HG03439 (cell line): ENCODE results near the gene MEIS2.

ENCODE experiments used
- ATAC-seq: cut with Tn5 transposase; IDR thresholded peaks from one replicate; pipeline ENCODE4 v1.9.1; 2021; ENCODE audit warnings: mild to moderate bottlenecking, moderate library complexity; ENCODE audit not compliant: unreplicated experiment

MEIS2 gene

DNA sequence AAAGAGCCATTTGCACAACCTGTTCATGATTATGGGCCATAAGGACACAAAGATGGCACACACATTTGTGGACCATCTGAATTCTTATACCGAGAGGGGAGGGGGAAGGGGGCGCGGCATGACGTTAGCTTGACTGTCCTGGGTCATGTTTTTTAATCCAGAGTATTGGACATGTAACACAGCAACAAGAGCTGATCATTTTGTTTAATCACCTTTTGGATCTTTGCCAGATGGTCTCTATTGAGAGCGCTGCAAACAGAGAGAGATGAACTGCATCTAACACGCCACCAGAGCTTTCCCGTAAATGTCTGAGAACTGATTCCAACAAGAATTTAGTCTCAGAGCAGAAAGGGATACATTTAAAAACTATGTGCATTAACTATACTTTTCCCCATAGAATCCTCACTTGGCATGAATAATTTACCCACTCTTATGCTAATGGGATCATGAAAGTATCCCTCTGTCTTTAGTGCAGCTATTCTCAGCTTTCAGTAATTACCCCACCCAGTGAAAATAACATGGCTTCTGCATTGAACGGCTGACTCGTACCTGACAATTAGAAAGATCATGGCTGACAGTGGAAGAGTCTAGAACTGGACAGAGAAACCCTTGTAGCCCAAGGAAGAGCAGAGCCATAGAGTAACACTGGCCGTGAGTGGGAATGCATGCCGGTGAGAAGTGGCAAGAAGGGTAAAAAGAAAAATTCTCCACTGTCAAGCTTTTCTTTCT, 22.6 kb downstream of the MEIS2 start:
- ATAC-seq = no peak

DNA sequence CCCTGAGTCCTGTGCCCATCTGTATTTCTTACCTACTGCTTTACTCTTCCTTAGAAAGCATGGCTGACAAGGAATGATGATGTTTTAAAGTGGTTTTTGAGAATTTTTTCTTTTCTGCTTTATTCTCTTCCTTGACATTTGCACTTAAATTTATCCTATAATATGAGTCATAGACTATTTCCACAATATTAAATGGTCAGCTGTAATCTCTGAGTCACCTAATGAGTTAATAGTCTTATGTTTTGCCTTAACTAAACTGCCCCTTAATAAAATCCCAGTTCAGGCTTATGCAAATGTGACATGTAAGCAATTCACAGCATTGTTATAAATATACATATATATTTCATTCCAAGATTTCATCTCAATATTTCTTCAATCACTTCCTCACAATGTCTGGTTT, 23.8 kb downstream of the MEIS2 start:
- no peak for ATAC-seq

DNA sequence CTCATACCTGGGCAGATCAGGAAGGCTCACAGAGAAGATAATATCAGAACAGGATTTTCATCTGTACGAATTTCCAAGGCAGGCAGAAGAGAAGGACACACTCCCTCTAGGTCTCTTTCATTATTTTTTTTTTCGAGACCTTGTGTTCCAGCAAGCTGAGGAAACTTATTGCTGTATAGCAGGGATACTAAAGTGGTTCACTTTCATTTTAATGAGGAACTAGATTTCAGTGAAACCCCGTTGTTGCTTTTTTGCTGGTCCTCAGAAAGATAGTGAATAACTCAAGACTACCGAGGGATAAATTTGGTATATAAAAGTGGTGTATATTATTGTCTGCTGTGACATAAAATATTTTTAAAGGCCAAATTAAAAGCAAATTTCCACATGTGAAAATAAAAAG, 24.6 kb downstream of the MEIS2 start:
- no peak for ATAC-seq

DNA sequence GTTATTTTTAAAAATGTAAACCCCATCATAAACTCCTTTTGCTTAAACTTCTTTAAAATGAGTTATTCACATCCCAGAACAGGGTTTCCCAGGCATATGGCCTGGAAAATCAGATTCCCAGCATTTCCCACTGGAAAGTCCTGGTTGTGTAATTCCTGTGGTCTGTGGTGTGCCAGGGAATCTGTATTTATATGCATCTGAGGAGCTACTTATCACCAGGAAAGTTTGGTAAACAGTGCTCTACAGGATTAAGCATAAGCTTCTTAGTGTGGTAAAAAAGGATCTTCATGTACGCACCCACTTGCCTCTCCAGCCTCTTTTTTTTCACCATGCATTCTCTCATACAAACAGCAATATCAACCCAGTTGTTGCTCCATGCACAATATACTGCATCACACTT, 28.2 kb downstream of the MEIS2 start:
- ATAC-seq = no peak

DNA sequence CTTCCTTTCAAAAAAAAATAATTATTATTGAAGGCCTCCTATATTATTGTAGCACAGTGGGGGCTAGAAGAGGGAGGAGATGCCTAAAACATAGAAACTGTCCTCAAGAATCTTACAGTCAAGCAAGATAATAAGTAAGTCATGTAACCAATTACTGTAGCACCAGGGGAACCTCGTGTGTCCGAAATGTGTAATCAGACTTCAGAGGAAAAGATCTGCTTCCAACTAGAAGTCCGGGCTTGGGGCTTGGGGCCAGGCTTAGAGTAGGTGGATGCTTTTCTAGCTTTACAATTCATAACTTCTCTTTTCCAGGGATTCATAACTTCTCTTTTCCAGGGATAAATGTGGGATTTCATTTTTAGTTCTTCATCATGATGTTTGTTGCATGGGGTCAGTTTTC, 29.2 kb downstream of the MEIS2 start:
- no peak for ATAC-seq

- ATAC-seq = no peak
These were observed 29.7 kb downstream of the MEIS2 start for GRCh38 chr15:37070686-37071085.

- ATAC-seq = no peak
These were observed 38.4 kb downstream of the MEIS2 start for GRCh38 chr15:37061996-37062395.

GRCh38 chr15:37059086-37059485, 41.3 kb downstream of the MEIS2 start:
- ATAC-seq = no peak

GRCh38 chr15:37058316-37058985, 41.9 kb downstream of the MEIS2 start:
- no peak for ATAC-seq

- ATAC-seq = no peak
These were observed 42.5 kb downstream of the MEIS2 start for GRCh38 chr15:37057831-37058230.

DNA sequence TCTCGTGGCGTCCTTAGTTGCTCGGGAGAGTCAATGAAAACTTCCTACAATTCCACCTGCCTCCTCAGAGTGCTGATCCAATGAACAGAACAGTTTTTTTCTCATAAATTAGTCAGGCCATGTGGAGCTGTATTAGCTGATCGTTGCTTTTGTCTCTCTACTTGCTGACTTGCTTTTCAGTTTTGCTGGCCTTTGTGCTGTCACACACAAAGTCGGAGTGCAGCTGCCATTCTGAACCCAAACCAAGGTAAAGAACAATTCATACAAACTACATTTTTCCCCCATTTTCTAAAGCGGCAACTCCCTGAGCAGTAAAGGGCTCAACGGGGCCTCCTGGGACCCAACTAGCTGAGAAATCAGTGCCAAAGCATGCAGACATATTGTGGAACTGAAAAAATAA, 43.1 kb downstream of the MEIS2 start:
- no peak for ATAC-seq

DNA sequence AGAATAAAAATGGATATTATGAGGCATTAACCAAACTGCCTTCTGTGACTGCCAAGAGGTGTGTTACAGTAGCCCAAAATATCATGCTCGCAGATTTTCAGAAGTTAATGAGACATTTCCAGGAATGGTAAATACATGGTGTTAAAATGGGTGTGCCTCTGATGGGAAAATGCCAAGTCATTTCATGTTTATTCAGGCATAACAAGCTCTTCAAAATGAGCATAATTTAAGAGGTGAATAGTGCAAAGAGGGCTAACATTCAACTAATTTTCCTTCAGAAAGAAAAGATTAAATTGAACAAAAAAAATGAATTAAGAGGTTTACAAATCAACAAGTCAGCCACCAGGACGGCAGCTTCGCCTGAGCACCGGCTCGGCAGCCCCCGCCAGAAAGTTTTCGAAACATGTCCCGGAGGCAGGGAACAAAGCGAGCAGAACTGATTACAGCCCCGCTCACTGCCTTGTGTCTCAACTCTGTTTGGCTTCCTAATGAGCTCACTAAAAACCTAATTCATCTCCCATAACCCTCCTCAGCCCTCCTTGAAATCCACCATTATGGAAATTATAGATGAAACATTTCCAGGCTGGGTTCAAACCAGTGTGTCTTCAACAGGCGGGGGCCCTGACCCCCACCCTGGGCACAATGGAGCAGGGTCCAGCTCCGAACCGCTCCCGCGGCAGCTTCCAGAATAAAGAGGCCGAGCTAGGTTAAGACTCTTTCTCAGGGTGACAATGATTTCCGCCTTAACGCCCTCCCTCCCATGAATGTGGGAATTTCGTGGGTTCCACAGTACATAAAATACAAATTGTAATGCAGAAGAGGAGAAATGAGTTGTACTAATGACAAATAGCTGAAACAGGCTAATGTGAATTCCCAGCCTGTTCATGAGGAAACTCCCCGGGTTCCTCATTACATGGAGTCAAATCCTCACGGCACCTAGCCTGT, 43.9 kb downstream of the MEIS2 start:
- no peak for ATAC-seq

GRCh38 chr15:37055481-37055880, 44.9 kb downstream of the MEIS2 start:
- ATAC-seq = no peak

DNA sequence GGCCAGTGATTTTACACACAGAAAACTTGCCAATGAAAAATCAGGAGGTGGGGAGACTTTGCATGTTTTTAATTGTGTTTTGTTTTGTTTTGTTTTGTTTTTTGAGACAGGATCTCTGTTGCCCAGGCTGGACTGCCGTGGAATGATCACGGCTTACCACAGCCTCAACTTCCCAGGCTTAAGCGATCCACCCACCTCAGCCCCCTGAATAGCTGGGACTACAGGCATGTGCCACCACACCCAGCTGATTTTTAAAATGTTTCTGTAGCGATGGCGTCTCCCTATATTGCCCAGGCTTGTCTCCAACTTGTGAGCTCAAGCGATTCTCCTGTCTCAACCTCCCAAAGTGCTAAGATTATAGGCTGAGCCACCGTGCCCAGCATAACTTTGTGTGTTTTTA, 46.0 kb downstream of the MEIS2 start:
- ATAC-seq = no peak

- ATAC-seq = no peak
These were observed 47.2 kb downstream of the MEIS2 start for GRCh38 chr15:37053166-37053565.

DNA sequence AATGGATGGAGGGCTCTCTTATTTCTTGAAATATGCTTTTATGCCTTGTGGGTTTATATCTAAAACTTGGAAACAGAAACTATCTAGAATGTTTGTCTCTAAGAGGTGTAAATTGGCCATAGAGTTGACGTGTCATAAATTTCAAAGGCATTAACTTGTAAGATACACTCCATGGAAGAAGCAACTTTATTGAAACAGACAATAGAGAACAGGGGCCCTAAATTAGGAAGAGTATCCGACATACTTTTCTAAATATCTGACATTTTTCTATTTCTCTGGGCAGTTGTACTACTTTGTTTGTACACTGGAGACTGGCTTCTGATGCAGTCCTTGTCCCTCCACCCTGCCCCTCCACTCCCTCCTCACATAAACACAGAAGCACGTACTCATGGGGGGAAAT, 50.0 kb downstream of the MEIS2 start:
- ATAC-seq = no peak

GRCh38 chr15:37046876-37047614, 53.3 kb downstream of the MEIS2 start:
- ATAC-seq = no peak

GRCh38 chr15:37045859-37046740, 54.2 kb downstream of the MEIS2 start:
- ATAC-seq = no peak

GRCh38 chr15:37044915-37045648, 55.3 kb downstream of the MEIS2 start:
- ATAC-seq = no peak
